Stimulated activated CD4-positive, alpha-beta T cell treated with anti-CD3 and anti-CD28 coated beads, TNF-alpha, amount 100 ng/mL, for 1 hour (primary cell): ENCODE data around the gene PRKCB.

ENCODE experiments used
- DNase-seq, 3 donors: peaks; one replicate each; pipeline ENCODE4 v3.0.0-alpha.2; 2020; ENCODE audit warnings: low read depth in 3 of 3, low spot score in 1 of 3

Gene PRKCB

DNA sequence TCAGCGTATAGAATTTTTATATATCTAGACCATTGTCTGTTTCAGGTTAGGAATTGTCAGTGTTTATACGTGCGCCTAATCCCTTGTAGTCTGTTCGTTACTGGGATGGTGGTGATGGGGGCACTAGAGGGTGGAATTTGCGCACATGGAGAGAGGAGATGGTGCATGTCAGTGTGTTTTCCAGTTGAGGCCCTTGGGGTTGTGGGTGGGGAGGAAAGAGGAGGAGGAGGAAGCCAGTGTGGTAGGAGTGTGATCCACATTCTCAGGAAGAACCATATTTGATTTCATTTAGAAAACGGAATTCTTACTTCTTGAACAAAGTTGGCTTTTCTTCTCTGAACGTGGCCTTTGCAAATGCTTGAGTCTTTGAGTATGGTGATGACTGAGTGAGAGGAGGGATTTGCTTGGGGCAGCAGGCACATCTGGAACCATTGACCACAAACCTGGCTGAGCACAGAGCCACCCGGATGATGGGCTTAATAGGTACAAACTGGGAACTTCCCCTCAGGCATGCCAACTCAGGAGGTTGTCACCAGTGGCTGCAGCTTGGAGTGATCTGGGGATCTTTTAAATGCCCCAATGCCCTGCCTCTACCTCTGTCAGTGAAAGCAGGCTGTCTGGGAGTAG lies 98.9 kb downstream of the PRKCB start:
- no peak for DNase-seq

DNA sequence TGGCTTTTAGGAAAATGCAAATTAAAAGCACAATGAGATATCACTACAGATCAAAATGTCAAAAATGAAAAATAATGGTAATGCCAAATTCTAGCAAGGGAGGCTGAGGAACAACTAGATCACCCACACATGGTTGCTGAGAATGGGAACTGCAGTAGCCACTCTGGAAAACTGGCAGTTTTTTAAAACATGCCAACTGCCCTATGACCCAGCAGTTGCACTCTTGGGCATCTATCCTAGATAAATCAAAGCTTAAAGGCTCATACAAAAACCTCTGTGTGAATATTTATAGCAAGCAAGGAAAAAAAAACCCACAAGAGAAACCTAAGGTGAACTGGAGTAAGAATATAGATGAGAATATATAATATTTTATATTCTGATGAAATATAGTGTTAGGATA lies 104.3 kb downstream of the PRKCB start:
- DNase-seq: no peak

DNA sequence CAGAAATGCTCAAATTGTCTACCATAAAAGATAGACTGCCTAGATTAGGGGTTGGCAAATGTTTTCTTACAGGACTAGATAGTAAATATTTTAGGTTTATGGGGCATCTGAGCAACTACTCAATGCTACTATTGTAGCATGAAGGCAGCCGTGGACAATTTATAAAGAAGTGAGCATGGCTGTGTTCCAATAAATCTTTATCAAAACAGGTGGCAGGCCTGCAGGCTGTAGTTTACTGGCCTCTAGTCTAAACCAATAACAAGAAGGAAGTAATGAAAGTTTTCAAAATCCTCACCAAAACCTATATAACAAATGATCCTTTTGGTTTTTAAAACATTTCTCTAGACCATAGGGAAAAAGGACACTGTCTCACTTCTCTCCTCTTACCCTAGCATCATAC lies 105.2 kb downstream of the PRKCB start:
- DNase-seq: no peak

DNA sequence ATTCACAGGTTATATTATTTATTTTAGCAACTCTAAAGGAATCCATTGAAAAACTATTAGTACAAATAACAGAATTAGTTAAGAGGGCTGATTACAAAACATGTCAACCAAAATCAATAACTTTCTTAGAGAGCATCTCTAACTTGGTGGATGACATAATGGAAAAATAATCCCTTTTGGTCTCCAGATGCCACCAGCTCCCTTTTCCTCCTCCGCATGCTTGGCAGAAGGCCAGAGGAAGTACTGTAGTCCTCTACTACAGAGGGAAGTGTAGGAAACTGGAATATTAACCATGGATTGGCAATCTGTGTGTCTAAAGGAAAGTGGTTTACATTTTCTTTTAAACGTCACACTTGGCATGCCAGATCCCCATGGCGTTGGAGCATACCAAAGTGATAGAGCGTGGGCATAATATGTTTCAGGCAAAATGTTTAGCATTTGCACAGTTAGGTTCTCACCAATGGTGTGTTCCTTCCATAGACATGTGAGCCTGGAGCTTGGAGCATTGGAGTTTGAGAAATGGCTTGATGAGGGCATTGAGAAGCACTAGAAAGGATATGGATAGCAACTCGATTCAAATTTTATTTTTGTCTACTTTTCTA lies 106.3 kb downstream of the PRKCB start:
- no peak for DNase-seq

DNA sequence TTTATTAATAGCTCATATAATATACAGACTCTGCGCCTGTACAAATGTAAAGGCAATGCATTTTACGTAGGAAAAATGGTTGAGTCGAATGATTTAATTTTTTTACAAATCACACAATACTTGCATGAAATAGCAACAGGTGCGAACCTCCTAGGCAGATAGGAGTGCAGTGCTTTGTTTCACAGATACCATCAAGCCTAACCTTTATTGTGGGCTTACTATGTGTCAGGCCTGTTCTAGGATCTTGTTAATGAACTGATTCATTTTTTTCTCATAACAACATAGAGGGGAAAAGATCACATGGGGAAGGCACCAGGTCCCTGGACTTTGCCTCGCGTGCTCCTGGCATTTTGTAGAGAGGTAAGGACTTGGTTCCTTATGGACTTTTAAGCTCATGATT lies 107.8 kb downstream of the PRKCB start:
- DNase-seq: no peak

DNA sequence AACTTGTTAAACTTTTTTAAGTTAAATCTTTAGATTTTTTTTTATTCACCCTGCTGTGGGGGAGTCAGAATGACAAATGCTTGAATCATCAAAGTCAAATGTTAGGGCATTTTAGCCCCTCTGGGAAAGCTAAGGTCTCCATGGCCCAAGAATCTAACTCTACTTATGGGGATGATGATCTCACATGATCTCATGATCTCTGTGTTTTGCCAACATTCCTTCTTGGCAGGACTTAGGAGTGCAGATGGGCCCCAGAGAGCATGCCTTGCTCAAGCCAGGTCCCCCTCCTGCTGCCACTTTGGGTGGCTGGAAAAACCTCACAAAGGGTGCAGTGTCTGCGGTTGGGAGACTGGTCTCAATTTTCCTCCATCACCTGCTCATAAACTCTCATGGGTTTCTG lies 108.6 kb downstream of the PRKCB start:
- DNase-seq: no peak

DNA sequence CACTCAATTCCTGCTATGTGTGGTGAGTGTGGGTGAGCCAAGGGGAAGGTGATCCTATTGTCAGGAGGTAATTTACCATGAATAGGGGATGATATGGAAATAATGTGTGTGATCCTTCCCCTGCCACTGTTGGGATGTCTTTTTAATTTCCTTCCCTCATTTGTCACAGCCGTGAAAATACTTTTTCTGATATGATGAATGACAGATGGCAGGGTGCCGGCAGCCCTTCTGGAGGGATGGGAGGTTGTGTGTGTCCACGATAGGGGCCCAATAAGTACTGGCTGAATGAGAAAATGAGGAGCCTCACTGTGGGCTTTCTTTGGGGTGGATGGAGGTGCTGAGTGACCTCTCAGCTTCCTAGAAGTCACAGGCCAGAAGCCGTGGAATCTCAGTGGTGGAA lies 109.5 kb downstream of the PRKCB start:
- no peak for DNase-seq

DNA sequence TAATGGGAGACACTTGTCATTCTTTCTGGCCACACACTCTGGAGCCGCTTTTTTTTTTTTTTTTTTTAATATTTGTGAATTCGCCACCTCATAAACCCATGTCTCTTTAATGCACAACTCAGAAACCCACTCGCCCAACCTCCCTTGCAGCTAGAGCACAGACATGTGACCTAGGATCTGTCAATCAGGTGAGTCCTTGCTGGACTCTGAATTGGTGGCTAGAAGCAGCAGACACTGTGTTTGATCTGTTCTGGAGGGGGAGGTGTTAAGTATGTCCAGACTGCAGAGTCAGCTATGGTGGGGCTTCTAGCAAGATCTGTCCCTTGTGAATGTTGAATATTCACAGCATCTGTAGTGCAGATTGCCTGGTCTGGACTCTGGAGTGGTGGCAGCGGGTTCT lies 112.1 kb downstream of the PRKCB start:
- DNase-seq: no peak

DNA sequence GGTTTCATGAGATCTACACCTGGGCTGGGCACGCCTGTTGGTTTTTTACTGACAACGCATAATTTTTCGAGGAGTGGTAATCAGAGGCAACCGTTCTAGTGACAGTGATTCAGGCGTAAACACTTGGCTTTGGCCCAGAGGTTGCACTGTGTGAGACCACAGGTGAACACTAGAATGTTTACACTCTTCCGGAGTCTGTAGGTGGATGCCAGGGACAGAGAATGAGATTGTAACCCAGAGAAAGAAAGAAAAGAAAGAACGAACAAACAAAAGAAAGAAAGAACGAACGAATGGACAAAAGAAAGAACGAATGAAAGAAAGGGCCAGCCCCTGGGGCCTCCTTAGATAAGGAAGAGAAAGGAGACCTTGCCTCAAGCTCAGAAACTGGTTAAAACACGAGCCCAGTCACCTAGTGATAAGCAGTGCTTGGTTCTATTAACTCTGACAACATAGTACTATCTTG lies 113.2 kb downstream of the PRKCB start:
- peak in 2 of 3 donors; percentile 32 to 35 for DNase-seq

DNA sequence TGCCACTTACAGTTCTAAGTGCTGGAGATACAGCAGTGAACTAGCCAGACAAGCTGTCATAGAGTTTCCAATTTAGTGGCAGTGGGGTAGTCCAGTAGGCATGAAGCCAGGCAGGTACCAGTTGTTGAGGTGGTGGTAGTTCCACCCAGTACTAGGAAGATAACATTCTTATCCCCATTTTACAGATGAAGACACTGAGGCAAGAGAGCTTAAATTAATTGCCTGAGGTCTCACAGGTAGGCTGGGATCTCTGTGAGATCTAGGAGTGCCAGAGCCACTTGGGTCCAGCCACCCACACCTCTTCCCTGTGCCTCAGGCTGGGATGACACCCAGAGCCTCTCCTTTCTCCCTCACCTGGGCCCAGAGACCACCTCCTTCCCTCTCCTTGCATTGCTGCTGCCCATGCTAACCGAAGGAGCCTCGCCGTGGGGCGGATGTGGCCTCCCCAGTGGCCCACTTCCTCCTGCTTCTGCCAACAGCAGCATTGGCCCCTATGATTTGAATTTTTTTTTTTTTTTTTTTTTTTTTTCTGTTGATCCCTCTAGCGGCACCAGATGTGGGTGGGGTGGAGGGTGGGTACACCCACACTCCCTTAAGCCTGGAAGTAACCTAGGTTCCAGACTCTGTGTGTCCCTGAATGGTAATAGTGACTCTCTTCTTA lies 114.0 kb downstream of the PRKCB start:
- peak in 2 of 3 donors; percentile 27 to 39 for DNase-seq

DNA sequence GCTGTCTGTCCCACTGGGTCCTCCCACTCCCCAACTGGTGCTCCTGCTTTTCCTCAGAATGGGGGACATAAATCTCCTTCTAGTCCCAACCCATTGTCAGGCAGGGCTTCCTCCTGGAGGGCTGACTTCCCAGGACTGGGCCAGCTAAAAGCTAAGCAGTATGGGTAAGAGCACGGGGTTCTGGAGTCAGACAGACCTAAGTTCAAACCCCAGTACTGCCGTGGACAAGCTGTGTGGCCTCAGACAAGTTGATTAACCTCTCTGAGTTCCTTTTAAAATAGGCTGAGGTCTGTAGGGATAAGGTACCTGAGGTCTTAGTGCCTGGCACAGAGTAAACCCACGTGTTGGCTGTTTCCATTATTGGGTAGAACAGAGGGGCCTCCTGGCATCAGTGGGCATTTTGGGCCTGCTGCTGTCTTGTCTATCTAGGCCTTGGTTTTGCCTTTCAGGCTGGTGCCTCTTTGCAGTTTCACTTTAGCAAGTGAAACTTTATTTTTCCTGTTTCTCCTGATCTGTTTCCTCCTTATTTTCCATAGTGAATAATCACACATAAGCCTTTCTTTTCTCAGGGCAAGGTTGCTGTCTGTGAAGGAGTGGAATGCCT lies 114.6 kb downstream of the PRKCB start:
- DNase-seq: no peak

DNA sequence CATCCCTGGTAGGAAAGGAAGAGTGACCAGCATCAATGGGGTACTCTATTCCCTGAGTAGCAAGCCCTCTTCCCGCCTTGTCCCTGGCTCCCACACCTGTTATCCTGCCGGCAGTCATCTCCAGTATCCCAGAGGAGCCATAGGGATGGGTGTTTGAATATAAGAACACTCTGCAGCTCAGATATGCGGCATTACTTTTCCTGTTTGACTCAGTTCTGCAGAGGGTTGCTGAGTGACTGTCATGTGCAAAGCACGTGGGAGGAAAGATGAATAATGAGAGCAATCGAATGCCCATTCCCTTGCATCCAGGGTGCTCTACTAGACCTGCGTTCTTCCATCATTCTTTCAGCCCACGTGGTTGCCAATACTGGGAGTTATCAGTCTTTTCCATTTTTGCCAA lies 115.1 kb downstream of the PRKCB start:
- no peak for DNase-seq

DNA sequence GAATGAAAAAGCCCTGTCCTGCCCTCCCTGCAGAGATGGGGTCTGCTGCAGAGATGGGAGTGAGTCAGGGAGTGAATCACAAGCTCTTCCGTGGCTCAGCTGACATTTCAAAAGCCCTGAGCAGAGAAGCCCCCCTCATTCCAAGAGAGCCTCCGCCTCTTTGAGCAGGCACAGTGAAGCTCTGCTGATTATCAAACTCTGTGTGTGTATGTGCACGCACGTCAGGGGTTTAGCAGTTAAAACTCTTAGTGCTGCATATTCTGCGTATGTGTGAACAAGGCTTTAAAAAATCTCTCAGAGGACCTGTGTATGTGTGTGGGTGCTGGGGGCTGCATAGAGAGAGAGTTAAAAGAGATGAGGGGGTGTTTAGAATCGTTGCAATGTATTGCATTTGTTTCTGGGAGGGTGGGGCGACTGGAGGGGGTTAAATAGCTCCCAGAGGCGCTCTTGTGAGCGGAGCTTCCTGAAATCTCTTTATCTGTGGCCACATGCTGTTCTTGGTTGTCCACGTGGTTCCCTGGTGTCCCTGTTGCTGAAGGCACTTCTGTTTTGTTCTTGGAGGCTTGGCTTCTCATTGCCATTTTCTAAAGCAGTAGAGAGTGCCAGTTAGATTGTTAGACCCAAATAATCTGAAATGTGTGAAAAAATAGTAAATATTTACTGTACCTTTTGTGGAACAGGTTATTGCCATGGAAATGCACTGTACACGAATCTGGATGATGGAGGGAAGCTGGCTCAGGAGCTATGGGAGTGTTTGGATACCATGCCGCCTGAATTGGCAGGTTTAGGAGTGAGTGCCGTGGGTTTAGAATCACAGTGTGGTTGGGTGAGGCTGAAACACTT lies 116.6 kb downstream of the PRKCB start:
- no peak for DNase-seq

DNA sequence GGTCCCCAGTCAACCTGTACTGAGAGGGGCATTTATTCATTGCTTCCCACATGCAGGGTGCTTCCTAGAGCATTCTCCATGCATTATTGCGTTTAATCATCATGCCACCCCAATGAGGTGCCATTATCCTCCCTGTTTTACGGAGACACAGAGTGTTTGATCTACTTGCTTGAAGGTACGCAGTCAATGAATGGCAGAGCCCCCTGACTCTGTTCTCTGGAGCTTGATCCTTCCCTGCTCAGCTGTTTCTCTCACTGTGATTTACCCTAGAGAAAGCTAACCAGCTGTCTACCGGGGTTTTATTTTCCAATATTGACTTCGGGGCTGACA lies 117.2 kb downstream of the PRKCB start:
- no peak for DNase-seq

DNA sequence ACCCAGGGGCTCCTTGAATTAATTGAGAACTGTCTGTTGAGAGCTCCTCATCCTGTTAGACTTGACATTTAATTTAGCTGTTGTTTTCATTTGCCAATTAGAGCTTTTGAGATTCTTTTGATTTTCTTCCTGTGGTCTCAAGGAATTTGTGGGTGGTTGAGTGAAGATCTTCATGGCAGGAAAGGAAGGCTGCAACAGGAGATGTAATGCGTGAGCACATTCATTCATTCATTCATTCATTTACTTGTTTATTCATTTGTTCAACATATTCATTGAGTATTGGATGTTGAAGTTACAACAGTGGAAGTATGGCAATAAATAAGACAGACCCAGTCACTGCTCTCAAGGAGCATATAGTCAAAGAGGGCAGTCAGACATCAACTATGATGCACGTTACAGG lies 117.7 kb downstream of the PRKCB start:
- DNase-seq: no peak

DNA sequence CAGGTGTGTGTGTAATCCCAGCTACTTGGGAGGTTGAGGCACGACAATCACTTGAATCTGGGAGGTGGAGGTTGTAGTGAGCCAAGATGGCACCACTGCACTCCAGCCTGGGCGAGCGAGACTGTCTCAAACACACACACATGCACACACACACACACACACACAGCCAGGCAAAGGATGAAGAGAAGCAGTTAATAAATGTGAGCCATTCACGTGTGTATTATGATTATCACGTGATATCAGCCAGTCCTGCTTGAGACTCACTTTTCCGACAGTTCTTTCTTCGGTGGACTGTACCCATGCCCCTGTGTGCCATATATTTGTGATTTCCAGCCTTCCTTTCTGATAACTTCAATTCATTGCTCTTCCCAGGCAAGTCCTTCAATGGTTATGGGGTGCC lies 119.3 kb downstream of the PRKCB start:
- DNase-seq: no peak

DNA sequence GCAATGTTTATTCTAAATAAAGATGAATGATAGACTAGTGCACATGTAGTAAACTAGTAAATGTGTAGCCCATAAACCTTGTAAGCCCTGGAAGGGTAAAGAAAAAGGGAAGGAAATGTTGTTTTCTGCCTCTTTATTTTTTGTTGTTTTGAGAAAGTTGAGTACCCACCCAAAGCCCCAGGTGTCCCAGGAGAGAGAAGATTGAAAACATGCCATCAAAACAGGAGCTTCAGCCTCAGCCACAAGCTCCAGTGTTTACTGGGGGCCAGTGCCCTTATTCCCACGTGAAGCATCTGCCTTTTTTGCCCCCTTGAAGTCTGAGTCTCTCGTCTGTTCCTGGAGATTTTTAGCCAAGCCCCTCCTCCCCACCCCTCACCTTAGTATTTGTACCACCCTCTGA lies 121.5 kb downstream of the PRKCB start:
- no peak for DNase-seq

DNA sequence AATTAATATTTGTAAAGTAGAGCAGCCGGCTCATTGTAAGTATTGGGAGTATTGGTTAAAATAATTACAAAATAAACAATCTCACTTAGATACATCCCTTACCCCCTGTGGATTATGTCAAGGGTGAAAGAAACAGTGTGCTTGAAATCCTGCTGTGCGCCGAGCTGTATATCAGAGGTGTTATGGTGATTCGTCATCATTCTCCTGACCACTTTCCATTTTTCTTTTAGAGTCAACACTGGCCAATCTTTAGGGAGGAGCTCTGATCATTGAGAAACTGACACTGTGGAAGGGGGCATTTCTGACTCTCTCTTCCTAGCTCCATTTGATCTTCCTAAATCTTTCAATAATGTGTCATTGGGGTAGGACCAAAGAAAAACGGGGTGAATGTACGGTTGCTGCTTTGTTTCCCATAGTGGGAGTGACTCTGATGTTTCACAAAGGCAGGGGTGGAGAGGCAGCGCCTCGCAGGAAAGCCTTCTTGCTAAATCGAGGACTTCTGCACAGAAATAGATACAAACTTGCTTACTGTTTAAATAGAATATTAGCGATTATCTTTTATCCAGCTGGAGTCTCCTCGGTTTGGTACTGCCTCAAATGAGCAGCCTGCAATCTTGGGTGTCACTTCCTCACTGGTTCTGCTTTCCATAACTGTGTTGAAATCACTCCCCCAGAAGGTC lies 123.4 kb downstream of the PRKCB start:
- no peak for DNase-seq

DNA sequence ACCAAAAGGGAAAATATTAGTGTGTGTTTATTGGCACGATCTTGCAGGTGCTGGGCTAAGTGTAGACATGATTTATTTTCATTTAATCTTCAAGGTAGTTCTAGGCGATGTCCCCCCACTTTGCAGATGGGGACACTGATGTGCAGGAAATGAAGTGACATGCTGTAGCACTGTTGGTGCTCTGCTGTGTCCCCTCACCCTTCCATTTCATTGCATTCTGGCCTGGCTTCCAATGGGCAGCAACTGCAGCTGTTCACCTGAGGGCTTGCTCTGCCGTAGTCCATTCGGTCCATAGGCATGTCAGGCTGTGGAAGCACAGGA lies 123.9 kb downstream of the PRKCB start:
- no peak for DNase-seq

DNA sequence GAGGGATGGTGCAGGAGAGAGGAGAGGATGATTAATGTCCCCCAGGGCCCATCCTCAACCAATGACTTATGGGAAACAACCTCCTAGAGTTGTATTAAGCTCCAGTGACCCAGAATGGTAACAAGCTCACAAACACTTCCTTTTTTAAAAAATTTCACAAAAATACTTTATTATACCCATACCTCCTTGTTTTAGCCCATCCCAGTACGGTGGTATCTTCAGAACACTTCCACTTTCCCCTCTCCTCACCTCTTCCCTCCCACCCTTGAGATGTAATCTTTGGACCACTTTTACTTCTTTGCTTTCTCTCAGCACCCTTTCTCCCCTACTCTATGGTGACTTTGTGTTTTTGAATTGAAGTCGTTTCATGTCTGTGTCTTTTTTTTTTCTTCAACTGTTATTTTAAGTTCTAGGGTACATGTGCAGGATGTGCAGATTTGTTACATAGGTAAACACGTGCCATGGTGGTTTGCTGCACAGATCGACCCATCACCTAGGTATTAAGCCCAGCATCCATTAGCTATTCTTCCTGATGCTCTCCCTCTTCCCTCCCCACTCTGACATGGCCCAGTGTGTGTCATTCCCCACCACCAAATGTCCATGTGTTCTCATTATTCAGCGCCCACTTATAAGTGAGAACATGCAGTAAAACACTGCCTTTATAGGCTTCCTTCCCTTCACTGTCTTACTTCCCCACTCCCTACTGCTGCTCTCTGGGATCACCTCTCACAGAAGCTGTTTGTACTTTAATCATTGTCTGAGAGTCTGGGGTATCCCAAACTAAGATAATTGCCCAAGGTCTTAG lies 124.5 kb downstream of the PRKCB start:
- DNase-seq: no peak
